ENCODE results near the gene QRICH2. TPM values are rescaled to one million over a fixed set of nuclear protein-coding genes. Genes with fewer than 3 reads are reported as not detected.

QRICH2 gene
- total and polyA plus RNA-seq, 10 of the 15 experiments (the other 5 are each of a cell fraction or from before 2014, with no cell fraction given), result 0.04 to 0.72 (median 0.25) TPM

DNA sequence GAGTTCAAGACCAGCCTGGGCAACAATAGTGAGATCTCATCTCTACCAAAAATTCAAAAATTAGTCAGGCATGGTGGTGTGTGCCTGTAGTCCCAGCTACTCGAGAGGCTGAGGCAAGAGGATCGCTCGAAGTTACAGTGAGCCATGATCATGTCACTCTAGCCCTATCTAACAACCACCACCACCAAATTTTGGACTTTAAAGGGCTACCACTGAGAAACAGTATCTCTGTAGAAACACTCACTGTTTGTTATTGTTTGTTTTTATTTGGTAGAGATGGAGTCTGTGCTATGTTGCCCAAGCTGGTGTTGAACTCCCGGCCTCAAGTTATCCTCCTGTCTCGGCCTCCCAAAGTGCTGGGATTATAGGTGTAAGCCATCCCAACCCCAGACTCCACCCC is 44.2 kb downstream of the QRICH2 start:
- no peak for FAIRE-seq

More for the DNA sequence above, 44.2 kb downstream of the QRICH2 start:
- no peak overlapping the region for H2AFZ ChIP-seq (ENCODE audit: control insufficient read depth, low read depth, low read length)
- POLR2A ChIA-PET, result interaction anchor here (0.6 to 17.9 kb wide), 12 partner anchors 8 to 479 kb away, joined by 3 to 427 read pairs (median 8); partner anchors contain the start of genes RNF157, UNK and WBP2
- SMC1A ChIA-PET (ENCODE audit: uncharacterized antibody, unreplicated experiment), result interaction anchor here (0.5 to 8.3 kb wide), 17 partner anchors 9 to 160 kb away, joined by 3 to 226 read pairs (median 7); partner anchors contain the start of gene EXOC7
- H3K27me3 ChIP-seq (replicated peaks in 1 of 2; ENCODE audit: control insufficient read depth in 2 of 2, insufficient read depth in 2 of 2, low read length in 1 of 2), result no peaks in the 10 kb centered on the region
- no peaks in the 10 kb centered on the region for H3K9me3 ChIP-seq (replicated peaks; ENCODE audit: control insufficient read depth, insufficient read depth, low read length)
- peaks cover 45% of the 10 kb centered on the region for H3K4me1 ChIP-seq (ENCODE audit: control insufficient read depth, insufficient read depth, low read length)
- peaks cover 38% of the 10 kb centered on the region for H3K79me2 ChIP-seq (ENCODE audit: control insufficient read depth, insufficient read depth, low read length)
- H3K36me3 ChIP-seq (ENCODE audit: control insufficient read depth in 2 of 2, insufficient read depth in 2 of 2, low read length in 1 of 2), result no peaks in the 10 kb centered on the region
- no peaks in the 10 kb centered on the region for H4K20me1 ChIP-seq (ENCODE audit: control insufficient read depth, insufficient read depth)
- H3K4me2 ChIP-seq (ENCODE audit: control insufficient read depth, insufficient read depth), result peak overlapping the region; percentile 44
- TF ChIP-seq HDGF (IDR thresholded peaks at IDR 0.05), result peak; percentile 36; the same call in 1 of the 2 replicates
- no peak for TF ChIP-seq CHD2 (IDR thresholded peaks at IDR 0.05; ENCODE audit: borderline replicate concordance, low read depth, low read length)
- TF ChIP-seq SMAD1 (IDR thresholded peaks at IDR 0.05; ENCODE audit: low read depth, partially characterized antibody), result no peak
- TF ChIP-seq, protein P1, sequence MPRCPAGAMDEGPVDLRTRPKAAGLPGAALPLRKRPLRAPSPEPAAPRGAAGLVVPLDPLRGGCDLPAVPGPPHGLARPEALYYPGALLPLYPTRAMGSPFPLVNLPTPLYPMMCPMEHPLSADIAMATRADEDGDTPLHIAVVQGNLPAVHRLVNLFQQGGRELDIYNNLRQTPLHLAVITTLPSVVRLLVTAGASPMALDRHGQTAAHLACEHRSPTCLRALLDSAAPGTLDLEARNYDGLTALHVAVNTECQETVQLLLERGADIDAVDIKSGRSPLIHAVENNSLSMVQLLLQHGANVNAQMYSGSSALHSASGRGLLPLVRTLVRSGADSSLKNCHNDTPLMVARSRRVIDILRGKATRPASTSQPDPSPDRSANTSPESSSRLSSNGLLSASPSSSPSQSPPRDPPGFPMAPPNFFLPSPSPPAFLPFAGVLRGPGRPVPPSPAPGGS (IDR thresholded peaks at IDR 0.05; ENCODE audit: borderline replicate concordance, insufficient read depth, low read depth, low read length, poor library complexity, severe bottlenecking), result no peak
- no peak for TF ChIP-seq RCOR1 (conservative IDR thresholded peaks at IDR 0.05; ENCODE audit: low read depth, low read length)
- H3K4me3 ChIP-seq, result peak overlapping the region; percentile 64
- 77% methylated on average over 5 of the region's 5 CpGs for WGBS (ENCODE audit: insufficient coverage, insufficient replicate concordance, low lambda C conversion rate, missing lambda C conversion rate)
- BruUV-seq (replicated peaks), result no TSS peak
- CTCF ChIA-PET, result interaction anchor here (0.7 to 7.9 kb wide), 14 partner anchors 9 to 250 kb away, joined by 3 to 82 read pairs (median 7); no protein-coding TSS in a partner anchor
- peak overlapping the region; percentile 66 for H3K9ac ChIP-seq (ENCODE audit: control insufficient read depth, insufficient read depth, low read length)
- intact Hi-C loops (cut with micrococcal nuclease; ENCODE audit: unreplicated experiment), result loop anchor here (1.0 to 10.0 kb wide), 4 partner anchors 12 to 479 kb away; partner anchors contain the start of gene UNK
- RAD21 ChIA-PET (ENCODE audit: unreplicated experiment), result interaction anchor here (0.6 to 18.5 kb wide), 16 partner anchors 10 to 473 kb away, joined by 3 to 419 read pairs (median 6); partner anchors contain the start of genes PRPSAP1 and SRSF2
- ATAC-seq (no peak), DNase-seq (ENCODE audit: low read depth, low spot score) (no peak)
- in situ Hi-C loops (cut with MboI), result loop anchor here (5.0 to 25.0 kb wide), 4 partner anchors 77 to 1898 kb away; partner anchors contain the start of genes SYNGR2 and UNK
- H3K27ac ChIP-seq (ENCODE audit: control insufficient read depth, insufficient read depth), result peak overlapping the region; percentile 87
